GM12875 (cell line): ENCODE data around the gene MEX3A.
"Not testable (repeated sequence)": the region's sequence is repeated elsewhere in the genome, so short reads cannot be mapped to it uniquely, and the experiment has no call there.

Experiments
- H3K4me3 ChIP-seq: one replicate; pipeline ENCODE4 v1.5.1; 2011; ENCODE audit warnings: low read depth, low read length, control low read depth
- CTCF ChIP-seq: IDR thresholded peaks from 2 replicates; pipeline ENCODE4 v1.5.1; 2011; ENCODE audit warnings: low read depth, mild to moderate bottlenecking, control low read depth, inconsistent platforms, low read length, moderate library complexity, borderline replicate concordance; ENCODE audit not compliant: insufficient read depth

The MEX3A gene

GRCh38 chr1:156120318-156120717, 38.1 kb upstream of the MEX3A start:
- TF ChIP-seq CTCF = no peak
- H3K4me3 ChIP-seq = no peak overlapping the region

- no peak overlapping the region for H3K4me3 ChIP-seq
- TF ChIP-seq CTCF = peak; percentile 27; the same call in 1 of the 2 replicates
Observed at GRCh38 chr1:156119503-156120209, 37.4 kb upstream of the MEX3A start.

GRCh38 chr1:156118177-156118868, 36.1 kb upstream of the MEX3A start:
- H3K4me3 ChIP-seq = no peak overlapping the region
- no peak for TF ChIP-seq CTCF

GRCh38 chr1:156117414-156118176, 35.3 kb upstream of the MEX3A start:
- no peak overlapping the region for H3K4me3 ChIP-seq
- TF ChIP-seq CTCF = no peak

GRCh38 chr1:156116731-156117130, 34.5 kb upstream of the MEX3A start:
- not testable (repeated sequence) for H3K4me3 ChIP-seq

- peak overlapping the region; percentile 83 for H3K4me3 ChIP-seq
Observed at GRCh38 chr1:156115514-156116374, 33.5 kb upstream of the MEX3A start.

More at GRCh38 chr1:156115514-156116374, 33.5 kb upstream of the MEX3A start:
- TF ChIP-seq CTCF = no peak
